GM18505 (cell line): ENCODE data around the gene ZNF598.

Source experiments
- ATAC-seq: cut with Tn5 transposase; IDR thresholded peaks from one replicate; pipeline ENCODE4 v1.9.1; 2021; ENCODE audit not compliant: unreplicated experiment
- POLR2A ChIP-seq: IDR thresholded peaks from 4 replicates; pipeline ENCODE4 v1.6.1; 2011; ENCODE audit warnings: borderline replicate concordance; ENCODE audit not compliant: insufficient read depth, insufficient read length; ENCODE audit errors: extremely low read depth

ZNF598 gene

GRCh38 chr16:1953734-1954133, 55.9 kb downstream of the ZNF598 start:
- no peak for ATAC-seq
- TF ChIP-seq POLR2A: no peak

GRCh38 chr16:1950559-1950958, 59.1 kb downstream of the ZNF598 start:
- TF ChIP-seq POLR2A: no peak
- no peak for ATAC-seq

DNA sequence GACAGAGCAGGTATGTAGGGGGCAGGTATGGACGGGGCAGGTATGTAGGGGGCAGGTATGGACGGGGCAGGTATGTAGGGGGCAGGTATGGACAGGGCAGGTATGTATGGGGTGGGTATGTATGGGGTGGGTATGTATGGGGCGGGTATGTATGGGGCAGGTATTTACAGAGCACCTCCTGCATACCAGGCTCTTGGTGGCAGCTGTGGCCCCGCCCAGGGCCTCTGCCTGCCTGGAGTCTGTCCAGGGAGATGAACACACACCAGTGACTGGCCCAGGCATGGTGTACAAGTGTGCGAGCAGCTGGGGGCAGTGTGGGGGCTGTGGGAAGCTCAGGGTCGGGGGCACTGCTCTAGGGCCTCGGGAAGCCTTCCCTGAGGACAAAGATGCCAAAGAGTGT, 59.6 kb downstream of the ZNF598 start:
- no peak for TF ChIP-seq POLR2A
- no peak for ATAC-seq

DNA sequence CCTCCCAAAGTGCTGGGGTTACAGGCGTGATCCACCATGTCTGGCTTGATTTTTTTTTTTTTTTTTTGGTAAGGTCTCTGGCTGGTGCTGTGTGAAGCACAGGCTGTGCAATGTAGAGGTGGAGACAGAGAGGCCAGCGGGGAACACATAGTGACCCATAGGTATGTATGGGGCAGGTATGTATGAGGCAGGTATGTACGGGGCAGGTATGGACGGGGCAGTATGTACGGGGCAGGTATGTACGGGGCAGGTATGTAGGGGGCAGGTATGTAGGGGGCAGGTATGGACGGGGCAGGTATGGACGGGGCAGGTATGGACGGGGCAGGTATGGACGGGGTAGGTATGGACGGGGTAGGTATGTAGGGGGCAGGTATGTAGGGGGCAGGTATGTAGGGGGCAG, 60.1 kb downstream of the ZNF598 start:
- ATAC-seq: no peak

More for the DNA sequence above, 60.1 kb downstream of the ZNF598 start:
- TF ChIP-seq POLR2A: no peak
